Cortex of kidney (tissue), 1 donor: Measurements from ENCODE around the gene MET.
"Not testable (repeated sequence)": the region's sequence is repeated elsewhere in the genome, so short reads cannot be mapped to it uniquely, and the experiment has no call there.

Source experiments
- DNase-seq: peaks from one replicate; lab custom pipeline; 2025; lab: John Stamatoyannopoulos, UW

MET gene

GRCh38 chr7:116754186-116754585 is 82.2 kb downstream of the MET start:
- no peak for DNase-seq

DNA sequence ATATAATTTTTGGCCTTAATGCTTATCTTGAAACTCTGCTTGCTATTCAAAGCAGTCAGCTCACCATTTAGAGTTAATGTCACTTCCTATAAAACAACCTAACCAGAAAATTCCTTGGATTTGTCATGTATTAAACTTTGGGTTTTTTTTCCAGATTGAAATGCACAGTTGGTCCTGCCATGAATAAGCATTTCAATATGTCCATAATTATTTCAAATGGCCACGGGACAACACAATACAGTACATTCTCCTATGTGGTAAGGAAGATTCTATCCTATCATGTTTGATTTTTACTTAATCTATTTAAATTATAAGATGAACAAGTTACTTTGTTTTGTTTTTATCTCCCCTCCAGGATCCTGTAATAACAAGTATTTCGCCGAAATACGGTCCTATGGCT is 85.3 kb downstream of the MET start:
- DNase-seq = no peak

DNA sequence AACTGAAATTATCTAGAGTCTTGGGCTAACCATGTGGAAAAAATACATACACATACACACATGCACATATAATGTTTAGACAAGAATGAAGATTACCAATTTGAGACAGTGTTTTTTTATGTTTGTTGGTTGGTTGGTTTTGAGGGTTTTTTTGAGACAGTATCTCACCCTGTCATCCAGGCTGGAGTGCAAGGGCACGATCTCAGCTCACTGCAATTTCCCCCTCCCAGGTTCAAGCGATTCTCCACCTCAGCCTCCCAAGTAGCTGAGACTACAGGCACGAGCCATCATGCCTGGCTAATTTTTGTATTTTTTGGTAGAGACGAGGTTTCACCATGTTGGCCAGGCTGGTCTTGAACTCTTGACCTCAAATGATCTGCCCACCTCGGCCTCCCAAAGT is 87.6 kb downstream of the MET start:
- DNase-seq = not testable (repeated sequence)

DNA sequence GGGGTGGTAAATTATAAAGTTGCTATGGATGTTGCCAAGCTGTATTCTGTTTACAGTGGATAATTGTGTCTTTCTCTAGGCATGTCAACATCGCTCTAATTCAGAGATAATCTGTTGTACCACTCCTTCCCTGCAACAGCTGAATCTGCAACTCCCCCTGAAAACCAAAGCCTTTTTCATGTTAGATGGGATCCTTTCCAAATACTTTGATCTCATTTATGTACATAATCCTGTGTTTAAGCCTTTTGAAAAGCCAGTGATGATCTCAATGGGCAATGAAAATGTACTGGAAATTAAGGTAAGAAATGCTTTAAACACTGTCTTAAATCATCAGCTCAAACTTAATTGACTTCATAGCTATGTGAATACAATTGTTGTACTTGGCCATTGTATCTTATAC is 91.0 kb downstream of the MET start:
- DNase-seq = no peak

DNA sequence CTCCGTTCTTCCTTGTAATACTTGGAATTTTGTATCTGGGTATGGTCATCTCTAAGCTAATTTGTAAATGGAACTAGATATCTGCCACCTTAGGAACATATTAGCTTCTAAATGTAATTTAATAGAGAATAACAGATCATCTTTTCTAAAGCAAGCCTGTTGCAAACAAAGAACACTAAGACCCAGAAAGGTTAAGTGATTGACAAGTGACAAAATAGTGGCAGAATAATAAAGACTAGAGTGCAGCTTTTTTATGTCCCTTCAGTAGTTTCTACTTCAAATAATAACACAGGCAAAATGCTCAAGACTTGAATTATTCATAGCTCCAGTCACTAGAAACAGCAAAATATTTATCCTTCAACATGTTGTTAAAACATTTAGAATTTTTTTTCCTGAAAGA is 91.7 kb downstream of the MET start:
- no peak for DNase-seq

DNA sequence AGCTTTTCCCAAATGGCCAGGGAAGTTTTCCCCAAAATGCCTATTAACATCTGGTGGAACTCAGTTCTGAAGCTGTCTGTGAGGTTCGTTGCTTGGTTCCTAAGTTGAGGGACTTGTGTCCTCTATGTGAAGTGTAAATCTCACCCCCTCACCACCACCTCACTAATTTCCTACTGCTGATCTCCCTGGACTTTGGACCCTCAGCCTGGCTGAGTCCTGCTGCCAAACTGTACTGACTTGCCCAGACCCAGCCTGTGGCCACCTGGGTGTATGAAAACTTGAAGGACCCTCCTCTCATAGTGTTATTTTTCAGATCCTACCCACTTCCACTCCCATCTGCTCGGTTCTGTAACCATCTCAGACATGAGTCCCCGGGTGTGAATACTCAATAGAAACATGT is 94.9 kb downstream of the MET start:
- no peak for DNase-seq

GRCh38 chr7:116769546-116769945 is 97.5 kb downstream of the MET start:
- no peak for DNase-seq

GRCh38 chr7:116770941-116771340 is 98.9 kb downstream of the MET start:
- no peak for DNase-seq

DNA sequence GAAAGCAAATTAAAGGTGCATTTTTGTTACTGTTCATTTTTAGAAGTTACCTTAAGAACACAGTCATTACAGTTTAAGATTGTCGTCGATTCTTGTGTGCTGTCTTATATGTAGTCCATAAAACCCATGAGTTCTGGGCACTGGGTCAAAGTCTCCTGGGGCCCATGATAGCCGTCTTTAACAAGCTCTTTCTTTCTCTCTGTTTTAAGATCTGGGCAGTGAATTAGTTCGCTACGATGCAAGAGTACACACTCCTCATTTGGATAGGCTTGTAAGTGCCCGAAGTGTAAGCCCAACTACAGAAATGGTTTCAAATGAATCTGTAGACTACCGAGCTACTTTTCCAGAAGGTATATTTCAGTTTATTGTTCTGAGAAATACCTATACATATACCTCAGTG is 99.6 kb downstream of the MET start:
- DNase-seq = no peak

DNA sequence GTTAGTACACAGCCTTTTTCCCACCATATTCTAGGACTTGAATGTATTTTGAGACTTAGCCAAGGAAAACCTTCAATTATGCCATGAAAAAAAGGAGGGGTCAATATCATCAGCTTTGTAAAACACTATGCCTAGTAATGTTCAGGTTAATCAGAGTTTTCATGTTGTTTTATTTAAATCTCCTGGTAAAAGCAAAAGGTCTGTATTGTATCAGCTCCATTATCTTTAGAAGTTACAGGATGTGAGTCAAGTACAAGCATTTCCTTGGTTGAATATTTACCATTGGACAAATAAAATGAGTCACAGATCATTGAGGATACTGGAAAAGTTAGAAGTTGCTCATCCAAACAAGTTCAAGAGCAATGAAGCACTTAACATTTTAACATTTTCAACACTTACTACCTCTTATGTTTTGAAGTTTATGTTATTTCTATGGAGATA is 100.4 kb downstream of the MET start:
- DNase-seq = no peak

DNA sequence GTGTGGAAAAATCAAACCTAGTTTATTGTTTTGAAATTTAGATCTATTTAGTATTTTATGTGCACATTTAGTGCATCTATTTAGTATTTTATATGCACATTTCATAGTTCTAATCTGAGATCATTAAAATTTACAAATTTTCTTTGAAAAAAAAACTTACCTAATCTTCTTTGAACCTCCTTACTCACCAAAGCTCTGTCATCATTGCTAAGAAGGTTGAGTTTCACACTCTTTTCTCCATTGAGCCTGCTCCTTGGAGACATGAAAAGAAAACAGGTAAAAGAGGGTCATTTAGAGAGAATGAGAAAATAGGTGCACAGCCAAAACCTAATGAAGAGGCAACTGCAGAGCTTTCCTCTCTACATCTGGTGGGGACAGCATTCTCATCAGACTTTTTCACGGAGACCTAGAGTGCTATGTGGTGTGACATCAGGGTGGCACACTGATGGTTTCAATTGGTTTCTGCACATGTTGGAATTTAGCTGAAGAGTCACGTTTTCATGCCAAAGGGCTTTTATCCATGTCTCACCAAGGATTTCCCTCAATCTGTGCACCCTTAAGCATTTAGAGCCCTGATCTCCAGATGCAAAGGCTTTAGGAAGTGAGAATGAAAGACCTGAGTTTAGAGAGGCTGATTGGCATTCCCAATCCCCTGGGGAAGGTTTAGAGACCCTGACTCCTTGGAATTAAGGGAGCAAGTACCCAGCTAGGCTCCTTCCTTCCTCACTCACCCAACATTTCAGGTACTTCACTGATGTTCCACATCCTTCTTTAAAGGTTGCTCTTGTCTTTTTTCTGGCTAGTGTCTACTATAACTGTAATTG is 101.1 kb downstream of the MET start:
- DNase-seq = no peak

GRCh38 chr7:116776046-116776445 is 104.0 kb downstream of the MET start:
- no peak for DNase-seq

- DNase-seq = no peak
Observed at GRCh38 chr7:116776610-116777289, 104.8 kb downstream of the MET start.

- no peak for DNase-seq
Observed at GRCh38 chr7:116777651-116778281, 105.8 kb downstream of the MET start.

DNA sequence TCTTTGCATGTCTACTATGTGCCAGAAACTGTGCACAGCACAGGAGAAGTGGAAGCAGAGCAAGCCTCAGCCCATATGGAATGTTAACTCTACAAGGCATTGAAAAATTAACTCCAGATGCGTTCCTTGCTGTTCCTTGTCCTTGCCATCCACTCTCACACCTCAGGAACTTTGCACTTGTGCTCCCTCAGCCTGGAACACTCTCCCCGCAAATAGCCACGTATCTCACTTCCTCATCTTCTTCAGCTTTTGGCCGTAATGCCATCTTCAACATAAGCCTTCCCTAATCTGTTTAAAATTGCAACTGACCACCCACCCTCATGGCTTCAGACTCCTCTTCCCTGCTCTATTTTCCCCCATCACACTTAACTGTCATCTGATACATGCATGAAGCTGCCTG is 107.2 kb downstream of the MET start:
- DNase-seq = no peak

DNA sequence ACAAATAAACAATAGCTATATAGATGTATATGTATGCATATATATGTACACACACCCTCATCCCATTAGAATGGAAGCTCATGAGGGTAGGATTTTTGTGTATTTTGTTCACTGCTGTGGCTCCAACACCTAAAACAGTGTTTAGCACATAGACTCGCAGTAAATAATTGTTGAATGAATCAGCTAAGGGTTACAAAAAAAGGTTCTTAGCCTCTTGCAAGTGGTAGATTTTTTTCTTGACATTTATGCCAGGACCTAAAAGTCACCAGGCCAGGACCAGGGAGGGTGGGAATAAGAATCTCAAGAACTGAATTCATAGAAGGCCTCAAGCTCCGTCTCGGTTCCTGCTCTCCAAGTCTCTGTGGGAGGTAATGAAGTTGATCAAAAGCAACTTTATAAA is 107.9 kb downstream of the MET start:
- DNase-seq = no peak

GRCh38 chr7:116780521-116780920 is 108.5 kb downstream of the MET start:
- no peak for DNase-seq

GRCh38 chr7:116780966-116781365 is 109.0 kb downstream of the MET start:
- DNase-seq = no peak

DNA sequence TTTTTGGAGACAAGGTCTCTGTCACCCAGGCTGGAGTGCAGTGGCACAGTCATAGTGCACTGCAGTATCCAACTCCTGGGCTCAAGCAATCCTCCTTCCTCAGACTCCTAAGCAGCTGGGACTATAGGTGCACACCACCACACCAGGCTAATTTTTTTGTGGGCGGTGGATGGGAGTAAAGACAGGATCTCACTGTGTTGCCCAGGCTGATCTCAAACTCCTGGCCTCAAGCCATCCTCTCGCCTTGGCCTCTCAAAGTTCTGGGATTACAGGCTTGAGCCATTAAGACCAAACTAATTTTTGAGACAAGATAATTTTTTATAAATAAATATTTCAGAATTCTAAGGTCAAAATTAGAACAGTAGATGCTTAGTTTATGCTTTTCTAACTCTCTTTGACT is 109.6 kb downstream of the MET start:
- DNase-seq = no peak

GRCh38 chr7:116782177-116782711 is 110.2 kb downstream of the MET start:
- no peak for DNase-seq

DNA sequence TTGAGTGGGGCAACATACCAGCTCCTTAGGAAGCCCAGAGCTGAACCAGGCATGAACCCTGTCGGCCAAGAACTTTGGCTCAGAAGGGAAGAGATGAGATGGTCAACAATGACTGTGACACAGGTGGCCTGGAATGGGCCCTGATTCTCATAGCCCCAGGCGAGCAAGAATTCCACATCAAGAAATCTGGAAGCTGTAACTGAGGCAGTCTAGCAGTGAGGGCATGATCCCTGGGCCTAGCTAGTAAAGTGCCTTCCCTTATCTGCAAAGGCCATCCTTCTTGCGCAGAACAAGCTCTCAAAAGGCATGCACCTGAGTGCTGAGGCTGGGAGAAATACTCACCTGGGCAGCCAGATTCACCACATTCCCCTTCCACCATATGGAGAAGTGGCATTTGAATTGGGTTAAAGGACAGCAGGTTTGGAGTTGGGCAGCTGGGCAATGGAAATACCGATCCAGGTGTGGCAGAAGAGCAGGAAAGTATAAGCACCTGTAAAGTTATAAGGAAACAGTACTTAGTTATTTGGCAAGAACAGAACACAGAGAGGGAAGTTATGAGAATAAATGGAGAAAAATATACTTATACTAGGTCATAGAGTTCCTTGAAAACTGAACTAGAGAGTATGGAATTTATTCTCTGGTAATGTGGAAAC is 111.8 kb downstream of the MET start:
- DNase-seq = no peak

- no peak for DNase-seq
Observed at GRCh38 chr7:116784647-116785046, 112.7 kb downstream of the MET start.
